DMS 273 (cell line): ENCODE measurements around the gene GAL3ST1.
"Not testable (repeated sequence)": the region's sequence is repeated elsewhere in the genome, so short reads cannot be mapped to it uniquely, and the experiment has no call there.

Source experiments
- DNase-seq: peaks from one replicate; lab custom pipeline; 2025; ENCODE audit not compliant: unreplicated experiment; lab: John Stamatoyannopoulos, UW

Gene GAL3ST1

DNA sequence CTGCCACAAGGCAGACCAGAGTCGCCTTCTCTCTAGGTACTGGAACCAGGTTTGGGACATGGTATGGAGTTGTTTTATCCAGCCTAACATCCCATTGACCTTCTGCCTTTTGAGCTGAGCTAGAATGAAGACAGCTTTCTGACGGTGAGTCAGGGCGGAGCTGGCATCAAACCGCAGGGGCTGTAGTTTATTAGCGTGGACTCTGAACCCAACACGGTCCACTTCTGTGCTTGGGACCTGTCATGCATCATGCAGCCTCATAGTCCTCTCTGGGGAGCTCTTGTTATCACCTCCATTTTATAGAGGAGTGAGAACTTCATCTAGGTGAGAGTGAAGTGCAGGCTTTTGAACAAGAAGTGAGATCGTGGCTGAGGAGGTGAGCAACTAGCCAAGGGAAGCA lies 8.3 kb downstream of the GAL3ST1 start:
- DNase-seq = no peak

- DNase-seq = no peak
These were observed 9.1 kb downstream of the GAL3ST1 start for GRCh38 chr22:30565341-30565740.

GRCh38 chr22:30564761-30565119 lies 9.7 kb downstream of the GAL3ST1 start:
- DNase-seq = peak; percentile 28

GRCh38 chr22:30564045-30564760 lies 10.3 kb downstream of the GAL3ST1 start:
- DNase-seq = peak; percentile 28

GRCh38 chr22:30562366-30562765 lies 12.1 kb downstream of the GAL3ST1 start:
- no peak for DNase-seq

- DNase-seq = no peak
These were observed 12.9 kb downstream of the GAL3ST1 start for GRCh38 chr22:30561402-30562189.

GRCh38 chr22:30560643-30561202 lies 13.7 kb downstream of the GAL3ST1 start:
- DNase-seq = peak; percentile 28

- DNase-seq = no peak
These were observed 14.6 kb downstream of the GAL3ST1 start for GRCh38 chr22:30559889-30560288.

- no peak for DNase-seq
These were observed 17.2 kb downstream of the GAL3ST1 start for GRCh38 chr22:30557243-30557642.

GRCh38 chr22:30556388-30556787 lies 18.1 kb downstream of the GAL3ST1 start:
- peak; percentile 49 for DNase-seq

DNA sequence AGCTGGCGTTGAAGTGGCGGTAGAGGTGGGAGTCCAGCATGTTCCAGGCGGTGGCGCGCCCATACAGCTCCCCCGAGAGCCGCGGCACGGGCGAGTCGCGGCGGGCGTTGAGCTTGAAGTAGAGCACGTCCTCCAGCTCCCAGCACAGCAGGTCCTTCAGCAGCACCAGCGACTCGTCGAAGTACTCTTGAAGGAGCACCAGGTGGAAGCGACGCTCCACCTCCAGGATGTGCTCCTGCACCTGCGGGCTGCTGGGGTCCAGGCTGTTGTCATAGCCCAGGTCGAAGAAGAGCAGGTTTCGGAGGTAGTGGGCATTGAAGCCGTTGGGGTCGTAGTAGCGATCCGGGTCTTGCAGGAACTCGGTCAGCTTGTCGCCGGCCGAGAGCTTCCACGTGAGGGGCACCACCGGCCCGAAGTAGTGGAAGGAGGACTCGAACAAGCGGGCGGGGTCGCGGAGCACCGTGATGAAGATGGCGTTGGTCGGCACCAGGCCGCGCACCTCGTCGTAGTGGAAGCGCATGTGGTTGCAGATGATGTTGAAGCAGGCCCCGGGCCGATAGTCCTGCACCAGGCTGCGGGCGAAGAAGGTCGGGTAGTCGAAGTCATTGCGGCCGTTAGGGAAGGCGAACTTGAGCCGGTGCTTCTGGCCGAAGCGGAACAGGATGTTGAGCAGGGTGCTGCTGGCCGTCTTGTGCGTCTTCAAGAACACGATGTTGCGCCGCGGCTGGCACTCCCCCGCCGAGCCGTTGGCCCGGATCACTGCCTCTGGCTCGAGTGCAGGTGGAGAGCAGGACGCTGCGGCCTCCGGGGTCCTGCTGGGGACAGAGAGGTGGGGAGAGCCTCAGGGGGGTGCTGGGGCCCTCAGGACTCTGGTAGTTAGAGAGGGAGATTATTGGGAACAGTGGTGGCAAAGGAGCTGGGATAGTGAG lies 18.9 kb downstream of the GAL3ST1 start:
- DNase-seq = no peak

- DNase-seq = no peak
These were observed 20.5 kb downstream of the GAL3ST1 start for GRCh38 chr22:30553971-30554370.

GRCh38 chr22:30552719-30553118 lies 21.7 kb downstream of the GAL3ST1 start:
- DNase-seq = no peak

DNA sequence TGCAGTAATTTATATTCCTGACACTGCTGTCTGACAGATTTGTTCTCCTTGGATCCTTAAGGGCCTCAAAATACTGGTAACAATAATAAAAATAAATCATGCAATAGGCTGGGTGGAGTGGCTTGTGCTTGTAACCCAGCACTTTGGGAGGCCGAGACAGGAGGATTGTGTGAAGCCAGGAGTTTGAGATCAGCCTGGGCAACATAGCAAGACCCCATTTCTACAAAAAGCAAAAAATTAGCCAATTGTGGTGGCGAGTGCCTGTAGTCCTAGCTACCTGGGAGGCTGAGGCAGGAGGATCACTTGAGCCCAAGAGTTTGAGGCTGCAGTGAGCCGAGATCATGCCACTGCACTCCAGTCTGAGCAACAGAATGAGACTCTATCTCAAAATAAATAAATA lies 22.7 kb downstream of the GAL3ST1 start:
- not testable (repeated sequence) for DNase-seq

DNA sequence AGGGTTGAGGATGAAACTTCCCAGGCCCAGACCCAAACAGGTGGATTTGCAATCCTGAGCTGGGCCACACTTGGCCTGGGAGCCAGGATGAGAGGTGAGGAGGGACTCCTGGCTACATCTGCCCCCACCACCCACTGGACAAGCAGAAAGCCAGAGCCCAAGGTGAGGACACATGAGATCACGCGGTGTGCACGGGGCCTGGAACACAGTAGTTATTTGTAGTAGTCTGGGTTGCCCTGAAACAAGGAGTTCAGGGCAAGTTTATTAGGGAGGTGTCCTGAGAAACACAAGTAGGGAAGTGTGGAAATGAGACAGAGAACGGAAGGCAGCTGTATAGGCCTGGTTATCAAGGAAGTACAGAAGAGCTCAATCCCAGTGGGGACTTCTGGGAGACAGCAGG lies 27.3 kb downstream of the GAL3ST1 start:
- no peak for DNase-seq

DNA sequence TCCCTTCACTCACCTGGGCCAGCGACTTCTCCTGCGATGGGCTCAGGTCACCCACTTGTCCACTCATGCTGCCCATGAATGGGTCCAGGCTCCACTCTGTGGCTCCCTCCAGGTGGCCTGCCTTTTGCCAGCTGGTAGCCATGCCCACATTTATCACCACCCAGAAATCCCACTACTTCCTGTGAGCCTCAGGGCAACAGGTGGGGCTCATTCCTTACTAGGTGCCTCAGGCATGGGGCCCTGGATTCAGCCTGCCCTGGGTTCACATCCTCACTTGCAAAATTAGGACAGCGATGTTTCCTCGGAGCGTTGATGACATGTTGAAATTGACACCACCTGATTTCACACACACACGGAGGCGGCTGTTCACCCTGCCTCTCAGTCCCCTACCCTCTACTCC lies 27.8 kb downstream of the GAL3ST1 start, which contains the start of gene SEC14L6:
Gene SEC14L6 (minus strand): TSS at position 126 of the 400 bp plus-strand sequence. CDS start 59 bp downstream, at position 67.
- no peak for DNase-seq

DNA sequence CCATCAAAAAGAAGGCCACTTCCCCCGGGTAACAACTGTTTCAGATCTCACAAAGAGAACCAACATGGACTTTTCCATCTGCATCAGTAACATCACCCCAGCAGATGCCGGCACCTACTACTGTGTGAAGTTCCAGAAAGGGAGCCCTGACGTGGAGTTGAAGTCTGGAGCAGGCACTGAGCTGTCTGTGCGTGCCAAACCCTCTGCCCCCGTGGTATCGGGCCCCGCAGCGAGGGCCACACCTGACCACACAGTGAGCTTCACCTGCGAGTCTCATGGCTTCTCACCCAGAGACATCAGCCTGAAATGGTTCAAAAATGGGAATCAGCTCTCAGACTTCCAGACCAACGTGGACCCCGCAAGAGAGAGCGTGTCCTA lies 31.7 kb downstream of the GAL3ST1 start:
- no peak for DNase-seq

GRCh38 chr22:30541961-30542810 lies 32.3 kb downstream of the GAL3ST1 start:
- no peak for DNase-seq

DNA sequence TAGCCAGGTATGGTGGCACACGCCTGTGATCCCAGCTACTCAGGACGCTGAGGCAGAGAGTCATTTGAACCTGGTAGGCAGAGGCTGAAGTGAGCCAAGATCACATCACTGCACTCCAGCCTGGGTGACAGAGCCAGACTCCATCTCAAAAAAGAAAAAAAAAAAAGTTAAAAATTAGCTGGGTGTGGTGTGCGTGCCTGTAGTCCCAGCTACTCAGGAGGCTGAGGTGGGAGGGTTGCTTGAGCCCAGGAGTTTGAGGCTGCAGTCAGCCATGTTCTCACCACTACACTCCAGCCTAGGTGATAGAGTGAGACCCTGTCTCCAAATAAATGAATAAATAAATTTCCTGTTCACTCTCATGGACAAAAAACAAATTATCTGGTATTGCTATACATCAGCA lies 33.0 kb downstream of the GAL3ST1 start:
- not testable (repeated sequence) for DNase-seq

GRCh38 chr22:30539368-30539767 lies 35.1 kb downstream of the GAL3ST1 start:
- DNase-seq = no peak
